Measurements from ENCODE around the gene TMEM245.
"Not testable (repeated sequence)": the region's sequence is repeated elsewhere in the genome, so short reads cannot be mapped to it uniquely, and the experiment has no call there.

TMEM245 gene

GRCh38 chr9:108996643-108997042 lies 123.1 kb downstream of the TMEM245 start:
- Histone ChIP-seq H3K36me3 (replicated peaks) (no peaks in the 10 kb centered on the region), H3K4me1 (peaks cover 8% of the 10 kb centered on the region), H3K4me3 (no peak overlapping the region), H3K27me3 (ENCODE audit: low read depth) (no peaks in the 10 kb centered on the region), H3K9me3 (no peaks in the 10 kb centered on the region)
- no peak for DNase-seq (ENCODE audit: low spot score in 2 of 2)
- in situ Hi-C loops (cut with MboI; ENCODE audit: low sequenced_read_pairs) = no loop called here

GRCh38 chr9:108994695-108995094 lies 125.1 kb downstream of the TMEM245 start:
- no peaks in the 10 kb centered on the region for H3K27me3 ChIP-seq (ENCODE audit: low read depth)
- H3K4me1 ChIP-seq = peaks cover 8% of the 10 kb centered on the region
- in situ Hi-C loops (cut with MboI; ENCODE audit: low sequenced_read_pairs) = no loop called here
- no peak for DNase-seq (ENCODE audit: low spot score in 2 of 2)
- peaks cover 11% of the 10 kb centered on the region for H3K36me3 ChIP-seq (replicated peaks)
- H3K9me3 ChIP-seq = no peaks in the 10 kb centered on the region
- no peak overlapping the region for H3K4me3 ChIP-seq

GRCh38 chr9:108991479-108991878 lies 128.3 kb downstream of the TMEM245 start:
- Histone ChIP-seq H3K4me3 (no peak overlapping the region), H3K27me3 (ENCODE audit: low read depth) (no peaks in the 10 kb centered on the region), H3K36me3 (replicated peaks) (peaks cover 24% of the 10 kb centered on the region), H3K4me1 (peaks cover 2% of the 10 kb centered on the region), H3K9me3 (no peaks in the 10 kb centered on the region)
- DNase-seq (ENCODE audit: low spot score in 2 of 2) = no peak
- in situ Hi-C loops (cut with MboI; ENCODE audit: low sequenced_read_pairs) = no loop called here

- in situ Hi-C loops (cut with MboI; ENCODE audit: low sequenced_read_pairs) = no loop called here
- no peaks in the 10 kb centered on the region for H3K4me1 ChIP-seq
- no peaks in the 10 kb centered on the region for H3K9me3 ChIP-seq
- H3K36me3 ChIP-seq (replicated peaks) = peaks cover 31% of the 10 kb centered on the region
- no peak overlapping the region for H3K4me3 ChIP-seq
- DNase-seq (ENCODE audit: low spot score in 2 of 2) = no peak
- H3K27me3 ChIP-seq (ENCODE audit: low read depth) = no peaks in the 10 kb centered on the region
Measured at GRCh38 chr9:108983885-108984284, 135.9 kb downstream of the TMEM245 start.

- H3K4me3 ChIP-seq = no peak overlapping the region
- DNase-seq (ENCODE audit: low spot score in 2 of 2) = no peak
- H3K27me3 ChIP-seq (ENCODE audit: low read depth) = no peaks in the 10 kb centered on the region
- no peaks in the 10 kb centered on the region for H3K4me1 ChIP-seq
- no peaks in the 10 kb centered on the region for H3K9me3 ChIP-seq
- in situ Hi-C loops (cut with MboI; ENCODE audit: low sequenced_read_pairs) = no loop called here
- peaks cover 34% of the 10 kb centered on the region for H3K36me3 ChIP-seq (replicated peaks)
Measured at GRCh38 chr9:108980893-108981292, 138.9 kb downstream of the TMEM245 start.

GRCh38 chr9:108978205-108978604 lies 141.5 kb downstream of the TMEM245 start:
- no peaks in the 10 kb centered on the region for H3K27me3 ChIP-seq (ENCODE audit: low read depth)
- H3K9me3 ChIP-seq = no peaks in the 10 kb centered on the region
- H3K4me1 ChIP-seq = peaks cover 3% of the 10 kb centered on the region; the same call in 1 of the 2 replicates
- in situ Hi-C loops (cut with MboI; ENCODE audit: low sequenced_read_pairs) = no loop called here
- H3K36me3 ChIP-seq (replicated peaks) = peaks cover 29% of the 10 kb centered on the region
- no peak overlapping the region for H3K4me3 ChIP-seq
- no peak for DNase-seq (ENCODE audit: low spot score in 2 of 2)

- Histone ChIP-seq H3K9me3 (no peaks in the 10 kb centered on the region), H3K4me1 (peaks cover 3% of the 10 kb centered on the region; the same call in 1 of the 2 replicates), H3K4me3 (no peak overlapping the region), H3K36me3 (replicated peaks) (peaks cover 16% of the 10 kb centered on the region), H3K27me3 (ENCODE audit: low read depth) (no peaks in the 10 kb centered on the region)
- in situ Hi-C loops (cut with MboI; ENCODE audit: low sequenced_read_pairs) = no loop called here
- peak; percentile 31 to 41 for DNase-seq (ENCODE audit: low spot score in 2 of 2)
Measured at GRCh38 chr9:108973895-108974294, 145.9 kb downstream of the TMEM245 start.

- peaks cover 17% of the 10 kb centered on the region for H3K36me3 ChIP-seq (replicated peaks)
Measured at GRCh38 chr9:108972626-108973209, 147.0 kb downstream of the TMEM245 start.

GRCh38 chr9:108972186-108972585 lies 147.6 kb downstream of the TMEM245 start:
- Histone ChIP-seq H3K36me3 (replicated peaks) (peaks cover 17% of the 10 kb centered on the region), H3K4me1 (peaks cover 3% of the 10 kb centered on the region; the same call in 1 of the 2 replicates), H3K27me3 (ENCODE audit: low read depth) (no peaks in the 10 kb centered on the region), H3K4me3 (no peak overlapping the region), H3K9me3 (no peaks in the 10 kb centered on the region)
- in situ Hi-C loops (cut with MboI; ENCODE audit: low sequenced_read_pairs) = no loop called here
- DNase-seq (ENCODE audit: low spot score in 2 of 2) = no peak

More at GRCh38 chr9:108972626-108973209, 147.0 kb downstream of the TMEM245 start:
- in situ Hi-C loops (cut with MboI; ENCODE audit: low sequenced_read_pairs) = no loop called here
- Histone ChIP-seq H3K4me3 (no peak overlapping the region), H3K27me3 (ENCODE audit: low read depth) (no peaks in the 10 kb centered on the region), H3K9me3 (no peaks in the 10 kb centered on the region), H3K4me1 (peaks cover 3% of the 10 kb centered on the region; the same call in 1 of the 2 replicates)
- no peak for DNase-seq (ENCODE audit: low spot score in 2 of 2)

- H3K36me3 ChIP-seq (replicated peaks) = peaks cover 17% of the 10 kb centered on the region
- H3K4me3 ChIP-seq; H3K9me3 ChIP-seq; H3K27me3 ChIP-seq (ENCODE audit: low read depth); DNase-seq (ENCODE audit: low spot score in 2 of 2); in situ Hi-C loops (cut with MboI; ENCODE audit: low sequenced_read_pairs); H3K4me1 ChIP-seq: not testable (repeated sequence)
Measured at GRCh38 chr9:108971392-108971791, 148.4 kb downstream of the TMEM245 start.

GRCh38 chr9:108967916-108968315 lies 151.8 kb downstream of the TMEM245 start:
- DNase-seq (ENCODE audit: low spot score in 2 of 2) = no peak
- Histone ChIP-seq H3K4me1 (no peaks in the 10 kb centered on the region), H3K4me3 (no peak overlapping the region), H3K36me3 (replicated peaks) (peaks cover 24% of the 10 kb centered on the region), H3K9me3 (no peaks in the 10 kb centered on the region), H3K27me3 (ENCODE audit: low read depth) (no peaks in the 10 kb centered on the region)
- in situ Hi-C loops (cut with MboI; ENCODE audit: low sequenced_read_pairs) = no loop called here
